Subcutaneous adipose tissue (tissue), 4 donors: ENCODE results near the gene CNKSR3. TPM values are rescaled to one million over a fixed set of nuclear protein-coding genes. Genes with fewer than 3 reads are reported as not detected.

Source experiments
- total RNA-seq, 4 donors: library from RNA; depleted of rRNA; stranded (reverse); fragments of >200 nt; gene quantifications; one replicate each; pipeline ENCODE4 v1.1.0, GENCODE V29; 2016
- TF ChIP-seq, protein P1 (sequence below): fragments of 450-650 bp; IDR thresholded peaks from one replicate; pipeline ENCODE4 v1.5.1; 2016; ENCODE audit warnings: low read depth, mild to moderate bottlenecking, control low read depth, antibody characterized with exemption, moderate library complexity

Gene CNKSR3
- total RNA-seq, 4 donors from 2014 or later, result 2.4 to 5.5 (median 3.3) TPM

- TF ChIP-seq, protein P1, sequence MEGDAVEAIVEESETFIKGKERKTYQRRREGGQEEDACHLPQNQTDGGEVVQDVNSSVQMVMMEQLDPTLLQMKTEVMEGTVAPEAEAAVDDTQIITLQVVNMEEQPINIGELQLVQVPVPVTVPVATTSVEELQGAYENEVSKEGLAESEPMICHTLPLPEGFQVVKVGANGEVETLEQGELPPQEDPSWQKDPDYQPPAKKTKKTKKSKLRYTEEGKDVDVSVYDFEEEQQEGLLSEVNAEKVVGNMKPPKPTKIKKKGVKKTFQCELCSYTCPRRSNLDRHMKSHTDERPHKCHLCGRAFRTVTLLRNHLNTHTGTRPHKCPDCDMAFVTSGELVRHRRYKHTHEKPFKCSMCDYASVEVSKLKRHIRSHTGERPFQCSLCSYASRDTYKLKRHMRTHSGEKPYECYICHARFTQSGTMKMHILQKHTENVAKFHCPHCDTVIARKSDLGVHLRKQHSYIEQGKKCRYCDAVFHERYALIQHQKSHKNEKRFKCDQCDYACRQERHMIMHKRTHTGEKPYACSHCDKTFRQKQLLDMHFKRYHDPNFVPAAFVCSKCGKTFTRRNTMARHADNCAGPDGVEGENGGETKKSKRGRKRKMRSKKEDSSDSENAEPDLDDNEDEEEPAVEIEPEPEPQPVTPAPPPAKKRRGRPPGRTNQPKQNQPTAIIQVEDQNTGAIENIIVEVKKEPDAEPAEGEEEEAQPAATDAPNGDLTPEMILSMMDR, result no peak
Observed at GRCh38 chr6:154514481-154514880, 4.0 kb upstream of the CNKSR3 start.

DNA sequence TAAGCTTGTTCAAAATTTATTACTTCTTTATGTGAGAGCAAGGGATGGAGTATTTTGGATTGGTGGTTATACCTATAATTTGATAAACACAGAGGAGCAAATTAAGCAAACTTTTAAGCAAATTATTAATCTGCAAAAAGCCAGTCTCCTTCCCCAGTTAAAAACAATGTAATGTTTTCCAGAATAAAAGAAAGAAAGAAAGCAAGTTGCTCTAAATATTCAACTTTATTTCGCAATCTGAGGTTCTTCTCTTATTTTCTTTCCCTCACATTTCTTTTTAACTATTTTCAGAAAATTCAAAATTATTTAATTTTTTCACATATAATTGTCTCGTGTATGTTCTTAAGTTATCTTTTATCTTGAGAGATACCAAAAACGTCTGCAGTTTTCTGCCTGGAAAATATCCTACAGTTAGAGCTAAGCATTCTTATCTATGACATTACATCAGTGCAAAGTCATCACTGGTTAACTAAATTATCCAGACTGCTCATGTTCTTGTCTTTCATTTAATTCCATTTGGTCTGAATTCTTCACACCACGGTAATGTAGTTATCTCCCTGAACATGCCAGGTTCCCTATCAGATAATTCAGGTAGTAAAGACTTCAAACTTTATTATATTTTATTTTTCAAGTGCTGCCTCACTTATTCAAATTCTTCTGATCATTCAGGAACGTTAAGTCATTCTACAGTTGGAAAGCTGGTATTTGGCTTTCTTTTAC lies 3.3 kb upstream of the CNKSR3 start:
- TF ChIP-seq, protein P1, result no peak

DNA sequence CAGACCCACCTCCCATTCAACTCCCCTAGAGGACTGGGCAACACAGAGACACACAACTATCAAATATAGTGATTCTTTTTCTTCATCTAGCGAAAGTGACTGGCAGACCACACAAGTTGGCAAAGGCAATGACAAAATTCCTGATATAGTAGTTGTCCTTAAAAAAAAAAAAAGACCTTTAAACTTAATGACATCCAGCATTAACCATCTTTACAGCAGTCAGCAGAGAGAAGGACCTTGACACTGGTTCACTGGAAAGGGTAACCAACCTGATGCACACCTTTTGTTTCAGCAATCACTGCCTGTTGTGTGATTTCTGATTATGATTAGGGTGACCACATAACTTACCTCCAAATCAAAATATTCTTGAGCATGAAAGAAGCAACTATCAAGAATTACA lies 1.7 kb upstream of the CNKSR3 start:
- TF ChIP-seq, protein P1, result no peak

DNA sequence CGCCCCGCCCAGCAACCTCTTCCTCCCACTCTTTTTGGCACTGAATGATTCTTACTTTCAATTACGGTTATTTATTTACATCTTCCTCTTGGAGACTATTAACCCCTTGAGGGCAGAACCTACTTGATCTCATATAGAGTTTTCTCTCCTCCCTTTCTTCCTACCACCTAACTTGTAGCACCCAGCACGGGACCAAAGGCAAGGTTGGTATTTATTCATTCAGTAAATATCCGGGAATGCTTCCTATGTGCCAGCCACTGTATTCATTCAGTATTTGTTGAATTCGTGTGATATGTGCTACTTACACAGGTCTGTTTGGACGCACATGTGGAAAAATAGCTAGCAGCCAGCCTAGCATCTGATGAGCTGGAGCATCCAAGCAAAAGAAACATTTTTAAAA lies 1.3 kb upstream of the CNKSR3 start:
- TF ChIP-seq, protein P1, result no peak

- TF ChIP-seq, protein P1, result no peak
Observed at GRCh38 chr6:154509421-154510143, 903 bp downstream of the CNKSR3 start.

DNA sequence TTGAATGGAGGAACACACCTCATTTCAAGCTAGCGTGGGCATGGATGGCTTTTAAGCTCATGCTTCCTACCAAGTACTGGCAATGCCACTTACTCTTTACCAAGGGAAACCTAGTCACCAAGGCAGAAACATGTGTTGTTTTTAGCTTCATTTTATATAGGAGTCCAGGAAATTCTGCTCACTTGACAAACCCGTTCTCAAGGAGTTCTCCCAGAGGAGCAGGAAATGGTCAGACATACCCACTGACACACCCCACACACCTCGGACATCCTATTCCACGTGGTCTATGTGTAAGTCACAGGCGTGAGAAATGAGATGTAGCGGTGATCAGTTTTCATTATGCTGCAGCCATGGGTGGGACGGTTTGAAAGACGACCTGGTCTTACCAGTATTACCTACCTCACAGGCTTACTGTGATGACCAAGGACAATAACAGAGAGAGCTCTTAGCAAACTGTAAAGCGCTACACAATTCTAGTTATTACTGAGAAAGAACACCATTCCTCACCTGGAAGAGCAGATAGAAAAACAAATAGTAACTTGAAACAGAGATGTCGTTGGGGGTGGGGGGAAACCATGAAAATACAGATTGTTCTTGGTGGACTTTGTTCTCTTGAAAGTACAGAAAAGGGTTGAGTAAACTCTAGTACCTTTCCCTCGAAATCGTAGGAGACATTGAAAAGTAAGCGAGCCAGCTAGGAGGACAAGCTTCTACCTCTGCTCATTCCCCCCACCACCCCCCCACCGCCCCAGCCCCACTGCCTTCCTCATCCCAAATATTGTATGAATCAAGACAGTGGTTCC lies 1.7 kb downstream of the CNKSR3 start:
- TF ChIP-seq, protein P1, result no peak
